IMR-90 (cell line): ENCODE data around the gene CCDC18. TPM values are rescaled to one million over a fixed set of nuclear protein-coding genes. Genes with fewer than 3 reads are reported as not detected.
"Not testable (repeated sequence)": the region's sequence is repeated elsewhere in the genome, so short reads cannot be mapped to it uniquely, and the experiment has no call there.

ENCODE experiments used
- ATAC-seq: fragments of 200-7000 bp; cut with Tn5 transposase; 2 replicates; pipeline ENCODE4 v1.9.1; 2020; ENCODE audit warnings: low read depth, mild to moderate bottlenecking, moderate library complexity
- BruUV-seq: library from RNA; stranded (reverse); fragments of 400-500 nt; replicated peaks from 2 replicates; lab custom pipeline; 2021; lab: Mats Ljungman, UMichigan
- CTCF ChIA-PET: fragments of 300-600 bp; formaldehyde crosslinking; extraction: SDS; loops from one replicate; lab custom pipeline; 2021; ENCODE audit warnings: antibody characterized with exemption; lab: Yijun Ruan, JAX
- POLR2A ChIA-PET: fragments of 300-600 bp; sonication (Branson Sonifier 250); formaldehyde crosslinking; loops from one replicate; lab custom pipeline; 2022; ENCODE audit warnings: antibody characterized with exemption; ENCODE audit not compliant: unreplicated experiment; lab: Charles Lee
- DNase-seq: peaks from one replicate; pipeline ENCODE4 v3.0.0; 2013
- H2AFZ ChIP-seq: replicated peaks from 2 replicates; pipeline ENCODE3; 2013; ENCODE audit warnings: low read length, mild to moderate bottlenecking; ENCODE audit not compliant: poor library complexity
- H2AK5ac ChIP-seq: 2 replicates; pipeline ENCODE4 v1.6.1; 2013; ENCODE audit warnings: low read depth, low read length, inconsistent platforms
- H2AK9ac ChIP-seq: replicated peaks from 2 replicates; pipeline ENCODE3; 2013; ENCODE audit warnings: mild to moderate bottlenecking, low read depth, low read length, moderate library complexity; ENCODE audit not compliant: poor library complexity
- H2BK120ac ChIP-seq: 2 replicates; pipeline ENCODE4 v1.6.1; 2013; ENCODE audit warnings: low read depth, low read length, inconsistent platforms
- H2BK15ac ChIP-seq: 3 replicates; pipeline ENCODE4 v1.6.1; 2013; ENCODE audit warnings: low read depth, low read length, inconsistent platforms
- H2BK20ac ChIP-seq: 2 replicates; pipeline ENCODE4 v1.6.1; 2013; ENCODE audit warnings: low read depth, mild to moderate bottlenecking, inconsistent platforms, low read length, moderate library complexity
- H2BK5ac ChIP-seq: 2 replicates; pipeline ENCODE4 v1.6.1; 2013; ENCODE audit warnings: mild to moderate bottlenecking, low read depth, low read length, inconsistent platforms; ENCODE audit not compliant: poor library complexity, severe bottlenecking
- H3K14ac ChIP-seq: replicated peaks from 2 replicates; pipeline ENCODE4 v1.6.1; 2013; ENCODE audit warnings: low read depth, low read length, inconsistent platforms
- H3K18ac ChIP-seq: 2 replicates; pipeline ENCODE4 v1.6.1; 2013; ENCODE audit warnings: low read depth, low read length, control low read depth
- H3K23ac ChIP-seq: 2 replicates; pipeline ENCODE4 v1.6.1; 2013; ENCODE audit warnings: low read depth, low read length, inconsistent platforms
- H3K27ac ChIP-seq: 2 replicates; pipeline ENCODE4 v1.5.1; 2013; ENCODE audit warnings: mild to moderate bottlenecking, control low read depth, low read length; ENCODE audit not compliant: insufficient read depth
- H3K27me3 ChIP-seq: 2 replicates; pipeline ENCODE4 v1.6.1; 2013; ENCODE audit warnings: low read length; ENCODE audit not compliant: control insufficient read depth, insufficient read depth
- H3K36me3 ChIP-seq: 2 replicates; pipeline ENCODE4 v1.6.1; 2013; ENCODE audit warnings: low read length, mixed read lengths; ENCODE audit not compliant: control insufficient read depth, insufficient read depth
- H3K4ac ChIP-seq: 2 replicates; pipeline ENCODE4 v1.6.1; 2013; ENCODE audit warnings: low read depth, low read length, inconsistent platforms
- H3K4me1 ChIP-seq: 2 replicates; pipeline ENCODE4 v1.6.1; 2013; ENCODE audit warnings: low read length, mixed read lengths; ENCODE audit not compliant: control insufficient read depth, insufficient read depth
- H3K4me2 ChIP-seq: 2 replicates; pipeline ENCODE4 v1.6.1; 2013; ENCODE audit warnings: low read depth, mild to moderate bottlenecking, control low read depth, low read length, moderate library complexity
- H3K4me3 ChIP-seq: 2 replicates; pipeline ENCODE4 v1.5.1; 2013; ENCODE audit warnings: low read depth, mild to moderate bottlenecking, control low read depth, low read length, moderate library complexity; ENCODE audit not compliant: insufficient read depth
- H3K56ac ChIP-seq: 2 replicates; pipeline ENCODE4 v1.6.1; 2013; ENCODE audit warnings: low read length, inconsistent platforms; ENCODE audit not compliant: insufficient read depth; ENCODE audit errors: extremely low read depth
- H3K79me1 ChIP-seq, 2 experiments: 2 replicates each; pipeline ENCODE4 v1.6.1; 2013; ENCODE audit warnings: low read length in 2 of 2, inconsistent platforms in 1 of 2, low read depth in 1 of 2
- H3K9ac ChIP-seq: 2 replicates; pipeline ENCODE4 v1.6.1; 2013; ENCODE audit warnings: low read depth, low read length, control low read depth
- H3K9me1 ChIP-seq: 2 replicates; pipeline ENCODE4 v1.6.1; 2013; ENCODE audit warnings: low read length, inconsistent platforms; ENCODE audit not compliant: insufficient read depth
- H3K9me3 ChIP-seq: 2 replicates; pipeline ENCODE4 v1.6.1; 2013; ENCODE audit warnings: low read length; ENCODE audit not compliant: control insufficient read depth, insufficient read depth
- H4K20me1 ChIP-seq: 2 replicates; pipeline ENCODE4 v1.6.1; 2013; ENCODE audit warnings: low read length, inconsistent platforms; ENCODE audit not compliant: insufficient read depth
- H4K5ac ChIP-seq: 2 replicates; pipeline ENCODE4 v1.6.1; 2013; ENCODE audit warnings: mild to moderate bottlenecking, low read depth, low read length, control low read depth
- H4K8ac ChIP-seq, 2 experiments: 2 replicates each; pipeline ENCODE4 v1.6.1; 2013; ENCODE audit warnings: low read depth in 2 of 2, low read length in 2 of 2, control low read depth in 1 of 2, inconsistent platforms in 1 of 2
- H4K91ac ChIP-seq: 2 replicates; pipeline ENCODE4 v1.6.1; 2013; ENCODE audit warnings: low read depth, low read length, inconsistent platforms; ENCODE audit not compliant: insufficient read depth
- WGBS, 2 experiments: methylation state at CpG; one replicate each; pipeline versions ENCODE4 v1.1.5 to v1.1.7; 2013; ENCODE audit warnings: missing lambda C conversion rate in 2 of 2; ENCODE audit not compliant: insufficient read length in 1 of 2; ENCODE audit errors: extremely low coverage in 2 of 2; 5-methylcytosine and 5-hydroxymethylcytosine counted together
- dilution Hi-C: fragments of 300-500 bp; cut with HindIII; formaldehyde crosslinking; loops from one replicate; pipeline ENCODE4 v1.14.3; 2018; ENCODE audit warnings: low sequenced_read_pairs; ENCODE audit not compliant: unreplicated experiment
- in situ Hi-C: fragments of 300-500 bp; cut with MboI; formaldehyde crosslinking; loops from 3 replicates; pipeline ENCODE4 v1.14.3; 2019; ENCODE audit warnings: low sequenced_read_pairs, inconsistent platforms, mixed read lengths
- intact Hi-C: fragments of 100-400 bp; cut with micrococcal nuclease; formaldehyde crosslinking; loops from 2 replicates; pipeline ENCODE4 v1.10.0; 2022
- polyA plus RNA-seq, 3 experiments: library from polyadenylated mRNA; depleted of rRNA; stranded (reverse); fragments of >200 nt; gene quantifications; 2 replicates each; pipeline ENCODE4 v1.2.3, GENCODE V29; 2012; ENCODE audit warnings: low replicate concordance in 1 of 3
- total RNA-seq: library from RNA; depleted of rRNA; stranded (reverse); fragments of >200 nt; gene quantifications from 2 replicates; pipeline ENCODE4 v1.2.3, GENCODE V29; 2012

Gene CCDC18
- total and polyA plus RNA-seq, 2 of the 4 experiments (the other 2 are of a cell fraction), result 5.5 to 7.3 TPM

- H2AFZ ChIP-seq, H4K5ac ChIP-seq, H3K9me3 ChIP-seq, H2AK5ac ChIP-seq, H4K20me1 ChIP-seq, H3K14ac ChIP-seq, H2BK120ac ChIP-seq, H3K36me3 ChIP-seq, DNase-seq, intact Hi-C loops, H3K9me1 ChIP-seq, H4K8ac ChIP-seq, H3K4me2 ChIP-seq, H3K9ac ChIP-seq, H3K18ac ChIP-seq, H2BK15ac ChIP-seq, H3K4me1 ChIP-seq, H2AK9ac ChIP-seq, H3K27me3 ChIP-seq, H4K91ac ChIP-seq, H3K56ac ChIP-seq, H3K27ac ChIP-seq, H2BK5ac ChIP-seq, H3K4ac ChIP-seq, H3K79me1 ChIP-seq, H2BK20ac ChIP-seq, ATAC-seq, in situ Hi-C loops, dilution Hi-C loops, H3K23ac ChIP-seq, H3K4me3 ChIP-seq, POLR2A ChIA-PET, BruUV-seq: not testable (repeated sequence)
- no CpG with 5 or more reads among the region's 3 CpGs for WGBS, 2 experiments
- CTCF ChIA-PET, result interaction anchor here (0.6 kb wide), 1 partner anchor 238 kb away, joined by 5 read pairs; no protein-coding TSS in a partner anchor
Observed at GRCh38 chr1:93268888-93269287, 88.4 kb downstream of the CCDC18 start.

GRCh38 chr1:93275262-93275633, 94.7 kb downstream of the CCDC18 start:
- H2BK5ac ChIP-seq, H3K4me1 ChIP-seq, H2BK20ac ChIP-seq, H3K36me3 ChIP-seq, H3K23ac ChIP-seq, POLR2A ChIA-PET, H4K8ac ChIP-seq, H2AK5ac ChIP-seq, H3K18ac ChIP-seq, H3K79me1 ChIP-seq, H4K20me1 ChIP-seq, H3K56ac ChIP-seq, H3K4me2 ChIP-seq, BruUV-seq, intact Hi-C loops, H3K9me3 ChIP-seq, H3K27me3 ChIP-seq, H3K4me3 ChIP-seq, H3K4ac ChIP-seq, ATAC-seq, H3K14ac ChIP-seq, in situ Hi-C loops, H3K9ac ChIP-seq, H4K91ac ChIP-seq, H2AK9ac ChIP-seq, DNase-seq, dilution Hi-C loops, H2BK15ac ChIP-seq, H2BK120ac ChIP-seq, H4K5ac ChIP-seq, H2AFZ ChIP-seq, H3K9me1 ChIP-seq, H3K27ac ChIP-seq: not testable (repeated sequence)
- CTCF ChIA-PET, result interaction anchor here (1.2 kb wide), 1 partner anchor 8 kb away, joined by 3 read pairs; no protein-coding TSS in a partner anchor
- 100% methylated on average over 1 of the region's 3 CpGs; no CpG with 5 or more reads in 1 of the 2 experiments for WGBS, 2 experiments
